ENCODE results near the gene H1-8.
"Not testable (repeated sequence)": the region's sequence is repeated elsewhere in the genome, so short reads cannot be mapped to it uniquely, and the experiment has no call there.

Gene H1-8

GRCh38 chr3:129543156-129543790 lies at the start of gene H1-8:
TSS of gene H1-8 (plus strand) at chr3:129543175. CDS start at chr3:129543219, 44 bp downstream.
- Histone ChIP-seq H3K27ac (no peak within 1 kb of the TSS), H3K4me3 (ENCODE audit: low read depth in 1 of 2, low read length in 1 of 2) (no peak within 1 kb of the TSS), H3K4me1 (ENCODE audit: control insufficient read depth in 1 of 2, insufficient read depth in 1 of 2, low read depth in 1 of 2, low read length in 1 of 2) (no peaks in the 10 kb centered on the region), H3K36me3 (no peaks in the 10 kb centered on the region), H3K9me3 (no peaks in the 10 kb centered on the region), H3K27me3 (no peaks in the 10 kb centered on the region)
- TF ChIP-seq CTCF (IDR thresholded peaks at IDR 0.05), result no peak

- Histone ChIP-seq H3K4me1 (ENCODE audit: control insufficient read depth in 1 of 2, insufficient read depth in 1 of 2, low read depth in 1 of 2, low read length in 1 of 2) (no peaks in the 10 kb centered on the region), H3K36me3 (peaks cover 38% of the 10 kb centered on the region), H3K27ac (no peak overlapping the region), H3K27me3 (no peaks in the 10 kb centered on the region), H3K4me3 (ENCODE audit: low read depth in 1 of 2, low read length in 1 of 2) (no peak overlapping the region), H3K9me3 (no peaks in the 10 kb centered on the region)
- no peak for TF ChIP-seq CTCF (IDR thresholded peaks at IDR 0.05)
Measured at GRCh38 chr3:129493206-129493605, 49.8 kb upstream of the H1-8 start.

- H3K9me3 ChIP-seq; H3K27me3 ChIP-seq; H3K4me3 ChIP-seq (ENCODE audit: low read depth in 1 of 2, low read length in 1 of 2); H3K4me1 ChIP-seq (ENCODE audit: control insufficient read depth in 1 of 2, insufficient read depth in 1 of 2, low read depth in 1 of 2, low read length in 1 of 2); H3K27ac ChIP-seq: not testable (repeated sequence)
- H3K36me3 ChIP-seq, result peaks cover 38% of the 10 kb centered on the region
Measured at GRCh38 chr3:129494499-129494898, 48.5 kb upstream of the H1-8 start.

GRCh38 chr3:129495006-129495639 lies 47.9 kb upstream of the H1-8 start:
- H3K9me3 ChIP-seq; H3K4me1 ChIP-seq (ENCODE audit: control insufficient read depth in 1 of 2, insufficient read depth in 1 of 2, low read depth in 1 of 2, low read length in 1 of 2); H3K27ac ChIP-seq; H3K4me3 ChIP-seq (ENCODE audit: low read depth in 1 of 2, low read length in 1 of 2); H3K27me3 ChIP-seq: not testable (repeated sequence)
- H3K36me3 ChIP-seq, result peaks cover 42% of the 10 kb centered on the region

- H3K36me3 ChIP-seq, result peaks cover 58% of the 10 kb centered on the region
Measured at GRCh38 chr3:129497876-129498275, 45.1 kb upstream of the H1-8 start.

GRCh38 chr3:129498603-129499488 lies 44.1 kb upstream of the H1-8 start:
- H3K9me3 ChIP-seq; H3K27ac ChIP-seq; H3K27me3 ChIP-seq; H3K4me3 ChIP-seq (ENCODE audit: low read depth in 1 of 2, low read length in 1 of 2); H3K4me1 ChIP-seq (ENCODE audit: control insufficient read depth in 1 of 2, insufficient read depth in 1 of 2, low read depth in 1 of 2, low read length in 1 of 2): not testable (repeated sequence)
- peaks cover 59% of the 10 kb centered on the region for H3K36me3 ChIP-seq

More at GRCh38 chr3:129497876-129498275, 45.1 kb upstream of the H1-8 start:
- H3K4me3 ChIP-seq (ENCODE audit: low read depth in 1 of 2, low read length in 1 of 2); H3K27ac ChIP-seq; H3K4me1 ChIP-seq (ENCODE audit: control insufficient read depth in 1 of 2, insufficient read depth in 1 of 2, low read depth in 1 of 2, low read length in 1 of 2); H3K9me3 ChIP-seq; H3K27me3 ChIP-seq: not testable (repeated sequence)

- not testable (repeated sequence) for H3K27me3 ChIP-seq; H3K27ac ChIP-seq; H3K4me3 ChIP-seq (ENCODE audit: low read depth in 1 of 2, low read length in 1 of 2); H3K4me1 ChIP-seq (ENCODE audit: control insufficient read depth in 1 of 2, insufficient read depth in 1 of 2, low read depth in 1 of 2, low read length in 1 of 2); H3K9me3 ChIP-seq
- peaks cover 62% of the 10 kb centered on the region for H3K36me3 ChIP-seq
Measured at GRCh38 chr3:129499604-129500333, 43.2 kb upstream of the H1-8 start.
